RWPE2 (cell line): ENCODE data around the gene SMAD6.

Experiments
- ATAC-seq: fragments of 200-7000 bp; cut with Tn5 transposase; 3 replicates; pipeline ENCODE4 v1.9.1; 2021; ENCODE audit warnings: low read depth
- DNase-seq: peaks from one replicate; pipeline ENCODE4 v3.0.0-alpha.2; 2020; ENCODE audit warnings: low spot score
- H3K27ac ChIP-seq: fragments of 450-650 bp; 2 replicates; pipeline ENCODE4 v1.5.1; 2017; ENCODE audit warnings: mild to moderate bottlenecking; ENCODE audit not compliant: poor library complexity, severe bottlenecking
- H3K27me3 ChIP-seq: fragments of 250-450 bp; sonication (Bioruptor Pico); 2 replicates; pipeline ENCODE4 v1.5.1; 2021; ENCODE audit warnings: mild to moderate bottlenecking, moderate library complexity; ENCODE audit not compliant: insufficient read depth, poor library complexity, severe bottlenecking
- H3K36me3 ChIP-seq: fragments of 250-450 bp; sonication (Bioruptor Pico); 2 replicates; pipeline ENCODE4 v1.5.1; 2020; ENCODE audit warnings: low read depth, mild to moderate bottlenecking, moderate library complexity
- H3K4me1 ChIP-seq: fragments of 250-450 bp; sonication (Bioruptor Pico); 2 replicates; pipeline ENCODE4 v1.5.1; 2021; ENCODE audit warnings: mild to moderate bottlenecking, moderate library complexity; ENCODE audit not compliant: insufficient read depth, poor library complexity, severe bottlenecking
- H3K4me3 ChIP-seq: fragments of 250-450 bp; sonication (Bioruptor Pico); 2 replicates; pipeline ENCODE4 v1.5.1; 2021; ENCODE audit warnings: mild to moderate bottlenecking, moderate library complexity; ENCODE audit not compliant: severe bottlenecking
- H3K9me3 ChIP-seq: fragments of 250-450 bp; sonication (Bioruptor Pico); 2 replicates; pipeline ENCODE4 v1.5.1; 2021; ENCODE audit warnings: mild to moderate bottlenecking, moderate library complexity; ENCODE audit not compliant: severe bottlenecking
- TF ChIP-seq, protein P1 (sequence below): fragments of 450-650 bp; IDR thresholded peaks from one replicate; pipeline ENCODE4 v1.5.1; 2017; ENCODE audit warnings: mild to moderate bottlenecking, moderate library complexity; ENCODE audit not compliant: poor library complexity, severe bottlenecking

The SMAD6 gene

DNA sequence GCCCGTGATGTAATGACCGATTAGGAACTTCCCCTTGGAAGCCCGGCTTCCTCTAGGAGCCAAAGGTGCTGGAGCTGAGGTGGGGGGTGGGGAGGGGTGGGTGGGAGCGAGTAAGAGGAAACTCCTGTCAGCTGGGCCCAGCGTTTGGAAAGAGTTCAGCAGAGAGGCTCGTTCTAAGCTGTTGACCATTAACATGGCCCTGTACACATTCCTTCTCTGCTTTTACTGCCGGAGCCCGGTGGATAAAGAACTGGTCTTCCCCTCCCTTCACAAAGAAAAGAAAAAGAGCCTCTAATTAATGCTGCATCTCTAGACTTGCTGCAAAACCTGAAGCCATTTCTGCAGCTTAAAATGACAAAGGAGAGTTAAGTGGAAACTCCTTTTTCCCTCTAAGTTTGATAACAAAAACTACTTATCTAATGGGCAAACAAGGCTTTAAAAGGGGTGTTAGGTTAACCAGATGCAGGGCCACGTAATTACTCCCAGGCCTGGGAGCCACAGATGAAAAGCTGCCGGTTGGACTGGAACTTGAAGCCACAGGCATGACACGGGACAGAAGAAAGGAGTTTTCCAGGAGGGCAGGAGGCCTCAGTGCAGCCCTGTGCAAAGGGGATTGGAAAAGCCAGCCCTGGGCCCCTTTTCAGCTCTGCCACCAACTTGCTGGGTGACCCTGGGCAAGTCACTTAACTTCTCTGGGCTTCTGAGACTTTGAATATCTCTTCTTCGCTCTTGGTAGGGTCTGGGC lies 71.3 kb downstream of the SMAD6 start:
- no peak overlapping the region for H3K4me3 ChIP-seq
- TF ChIP-seq, protein P1, sequence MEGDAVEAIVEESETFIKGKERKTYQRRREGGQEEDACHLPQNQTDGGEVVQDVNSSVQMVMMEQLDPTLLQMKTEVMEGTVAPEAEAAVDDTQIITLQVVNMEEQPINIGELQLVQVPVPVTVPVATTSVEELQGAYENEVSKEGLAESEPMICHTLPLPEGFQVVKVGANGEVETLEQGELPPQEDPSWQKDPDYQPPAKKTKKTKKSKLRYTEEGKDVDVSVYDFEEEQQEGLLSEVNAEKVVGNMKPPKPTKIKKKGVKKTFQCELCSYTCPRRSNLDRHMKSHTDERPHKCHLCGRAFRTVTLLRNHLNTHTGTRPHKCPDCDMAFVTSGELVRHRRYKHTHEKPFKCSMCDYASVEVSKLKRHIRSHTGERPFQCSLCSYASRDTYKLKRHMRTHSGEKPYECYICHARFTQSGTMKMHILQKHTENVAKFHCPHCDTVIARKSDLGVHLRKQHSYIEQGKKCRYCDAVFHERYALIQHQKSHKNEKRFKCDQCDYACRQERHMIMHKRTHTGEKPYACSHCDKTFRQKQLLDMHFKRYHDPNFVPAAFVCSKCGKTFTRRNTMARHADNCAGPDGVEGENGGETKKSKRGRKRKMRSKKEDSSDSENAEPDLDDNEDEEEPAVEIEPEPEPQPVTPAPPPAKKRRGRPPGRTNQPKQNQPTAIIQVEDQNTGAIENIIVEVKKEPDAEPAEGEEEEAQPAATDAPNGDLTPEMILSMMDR: no peak
- no peak for DNase-seq
- no peaks in the 10 kb centered on the region for H3K4me1 ChIP-seq
- H3K27me3 ChIP-seq: no peaks in the 10 kb centered on the region
- no peak for ATAC-seq
- no peaks in the 10 kb centered on the region for H3K36me3 ChIP-seq
- H3K9me3 ChIP-seq: no peaks in the 10 kb centered on the region
- no peak overlapping the region for H3K27ac ChIP-seq

DNA sequence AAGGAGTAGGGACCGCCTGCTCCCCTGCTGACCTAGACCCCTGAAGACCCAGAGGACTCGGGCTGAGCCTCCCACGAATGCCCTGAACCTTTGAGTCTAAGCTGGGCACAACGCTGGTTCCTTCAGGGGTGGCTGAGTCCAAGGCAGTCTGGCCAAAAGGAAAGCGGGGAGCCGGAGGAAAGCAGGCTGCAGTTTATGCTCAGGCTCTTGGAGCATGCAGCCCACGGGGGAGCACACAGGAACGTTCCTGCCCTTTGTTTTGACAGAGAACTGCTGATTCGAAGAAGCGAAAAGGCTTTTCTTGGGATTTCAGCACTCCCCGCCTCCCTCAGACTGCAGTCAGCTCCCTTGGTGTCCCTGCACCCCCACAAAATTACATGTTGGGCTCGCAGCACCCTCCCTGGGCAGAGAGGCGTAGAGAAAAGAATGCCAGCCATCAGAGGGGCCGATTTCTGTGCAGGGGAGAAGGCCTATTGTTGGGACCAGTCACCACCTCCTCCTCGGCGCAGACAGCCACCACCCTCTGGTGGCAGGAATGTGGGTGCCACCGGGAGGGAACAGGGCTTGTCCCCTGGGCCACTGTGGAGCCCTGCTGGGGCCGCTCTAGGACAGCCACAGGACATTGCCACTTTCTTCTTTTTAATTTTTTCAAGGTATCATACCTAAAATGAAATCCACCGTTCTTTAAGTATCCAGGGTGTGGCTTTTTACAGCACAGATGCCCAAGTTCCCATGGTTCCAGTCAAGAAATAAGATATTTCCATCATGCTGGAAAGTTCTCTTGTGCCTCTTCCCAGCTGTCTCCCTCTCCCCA lies 72.2 kb downstream of the SMAD6 start:
- ATAC-seq (peak; percentile 94), DNase-seq (no peak)
- TF ChIP-seq, protein P1: peak; percentile 100
- no peaks in the 10 kb centered on the region for H3K27me3 ChIP-seq
- no peak overlapping the region for H3K4me3 ChIP-seq
- H3K4me1 ChIP-seq: no peaks in the 10 kb centered on the region
- H3K27ac ChIP-seq: no peak overlapping the region
- H3K36me3 ChIP-seq: no peaks in the 10 kb centered on the region
- H3K9me3 ChIP-seq: no peaks in the 10 kb centered on the region

DNA sequence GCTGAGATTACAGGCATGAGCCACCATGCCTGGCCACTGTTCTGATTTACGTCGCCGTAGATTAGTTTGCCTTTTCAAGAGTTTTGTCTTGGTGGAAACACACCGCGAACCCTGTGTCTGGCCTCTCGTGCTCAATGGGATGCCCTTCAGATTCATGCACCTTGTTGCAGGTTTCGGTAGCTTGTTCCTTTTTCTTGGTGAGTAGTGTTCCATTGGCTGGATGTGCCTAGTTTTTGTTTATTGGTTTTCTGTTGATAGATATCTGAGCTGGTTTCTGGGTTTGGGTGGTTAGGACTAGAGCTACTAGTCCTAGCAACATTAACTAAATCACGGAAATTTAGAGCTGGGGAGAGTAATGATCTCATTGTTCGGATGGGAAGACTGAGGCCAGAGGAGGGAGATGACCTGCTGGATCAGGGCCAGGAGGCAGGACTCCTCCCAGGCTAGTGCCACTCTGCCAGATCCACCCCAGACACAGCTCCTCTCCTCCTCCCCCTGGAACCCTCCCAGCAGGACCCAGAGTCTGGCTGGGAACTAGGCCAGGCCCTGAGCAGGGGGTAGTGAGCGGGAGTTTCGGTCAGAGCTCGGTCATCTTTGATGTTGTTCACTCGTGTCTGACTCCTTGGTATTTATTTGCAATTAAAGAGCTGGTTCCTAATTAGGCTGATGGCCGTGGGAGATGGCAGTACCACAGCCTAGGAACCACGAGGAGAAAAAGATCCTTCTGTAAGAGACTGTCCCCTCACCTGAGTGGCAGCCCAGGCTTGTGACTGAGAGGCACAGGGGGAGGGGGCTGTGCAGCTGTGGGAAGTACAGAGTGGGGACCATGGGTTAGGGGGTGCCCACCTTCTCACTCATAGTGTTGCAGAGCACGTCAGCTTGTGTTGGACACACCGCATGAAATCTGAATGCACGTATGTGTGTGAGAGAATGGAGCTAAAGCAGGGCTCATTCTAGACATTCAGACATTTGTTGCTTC lies 73.4 kb downstream of the SMAD6 start:
- DNase-seq (no peak), ATAC-seq (no peak)
- Histone ChIP-seq H3K4me3 (no peak overlapping the region), H3K9me3 (no peaks in the 10 kb centered on the region), H3K27me3 (no peaks in the 10 kb centered on the region), H3K36me3 (no peaks in the 10 kb centered on the region), H3K27ac (no peak overlapping the region), H3K4me1 (peaks cover 9% of the 10 kb centered on the region)
- TF ChIP-seq, protein P1: no peak

DNA sequence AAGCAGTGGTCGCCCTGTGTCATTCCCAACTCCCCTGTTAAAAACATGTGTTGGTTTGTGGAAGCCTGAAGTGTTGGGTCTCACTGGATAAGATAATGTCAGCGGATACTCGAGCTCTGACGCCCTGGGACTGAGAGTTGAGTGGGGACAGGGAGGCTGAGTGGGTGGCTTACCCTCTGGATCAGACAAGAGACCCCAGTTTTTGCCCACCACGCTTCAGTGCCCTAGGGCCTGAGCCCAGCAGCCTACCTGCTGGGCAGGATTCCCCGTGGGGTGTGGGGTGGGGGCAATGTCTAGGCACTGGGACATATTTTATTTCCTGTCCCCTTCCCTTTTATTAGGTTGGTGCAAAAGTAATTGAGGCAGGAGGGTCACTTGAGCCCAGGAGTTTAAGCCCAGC lies 75.0 kb downstream of the SMAD6 start:
- ATAC-seq (no peak), DNase-seq (peak; percentile 49)
- Histone ChIP-seq H3K4me1 (peaks cover 10% of the 10 kb centered on the region), H3K4me3 (no peak overlapping the region), H3K36me3 (no peaks in the 10 kb centered on the region), H3K27ac (no peak overlapping the region), H3K27me3 (no peaks in the 10 kb centered on the region), H3K9me3 (no peaks in the 10 kb centered on the region)
- TF ChIP-seq, protein P1: no peak
